ENCODE data around the gene MRO. TPM values are rescaled to one million over a fixed set of nuclear protein-coding genes. Genes with fewer than 3 reads are reported as not detected.
"Not testable (repeated sequence)": the region's sequence is repeated elsewhere in the genome, so short reads cannot be mapped to it uniquely, and the experiment has no call there.

The MRO gene
- polyA plus RNA-seq, 5 donors, result 0.24 to 0.78 (median 0.31) TPM

DNA sequence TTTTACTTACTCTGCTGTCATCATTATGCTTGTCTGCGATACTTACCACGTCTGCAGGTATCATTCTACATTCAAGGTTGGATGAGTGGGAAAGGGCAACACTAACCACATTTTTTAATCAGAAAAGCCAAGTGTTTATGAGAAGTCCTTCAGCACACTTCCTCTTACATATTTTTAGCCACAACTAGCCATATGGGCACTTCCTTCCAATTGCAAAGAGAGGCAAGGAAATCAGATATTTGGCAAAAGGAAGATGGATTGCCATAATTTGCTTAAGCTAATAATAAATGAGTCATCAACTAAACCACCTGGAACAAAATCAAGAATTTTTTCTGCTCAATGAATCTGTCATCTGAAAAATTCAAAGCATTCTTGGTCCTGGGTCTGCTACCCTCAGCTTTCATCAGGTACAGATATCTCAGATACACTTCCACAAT lies 16.7 kb upstream of the MRO start:
- DNase-seq, result no peak

DNA sequence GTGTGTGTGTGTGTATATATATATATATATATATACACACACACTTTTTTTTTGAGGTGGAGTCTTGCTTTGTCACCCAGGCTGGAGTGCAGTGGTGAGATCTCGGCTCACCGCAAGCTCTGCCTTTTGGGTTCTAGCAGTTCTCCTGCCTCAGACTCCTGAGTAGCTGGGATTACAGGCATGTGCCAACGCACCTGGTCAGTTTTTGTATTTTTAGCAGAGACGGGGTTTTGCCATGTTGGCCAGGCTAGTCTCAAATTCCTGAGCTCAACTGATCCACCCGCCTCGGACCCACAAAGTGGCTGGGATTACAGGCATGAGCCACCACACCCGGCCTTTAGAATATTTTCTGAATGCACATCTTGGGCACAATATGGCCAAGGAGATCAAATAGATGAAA lies 13.7 kb upstream of the MRO start:
- not testable (repeated sequence) for DNase-seq

GRCh38 chr18:50832754-50833153 lies 12.9 kb upstream of the MRO start:
- no peak for DNase-seq

GRCh38 chr18:50830544-50830943 lies 10.7 kb upstream of the MRO start:
- no peak for DNase-seq

GRCh38 chr18:50829644-50830043 lies 9.8 kb upstream of the MRO start:
- DNase-seq, result no peak

GRCh38 chr18:50826027-50826426 lies 6.2 kb upstream of the MRO start:
- no peak for DNase-seq

DNA sequence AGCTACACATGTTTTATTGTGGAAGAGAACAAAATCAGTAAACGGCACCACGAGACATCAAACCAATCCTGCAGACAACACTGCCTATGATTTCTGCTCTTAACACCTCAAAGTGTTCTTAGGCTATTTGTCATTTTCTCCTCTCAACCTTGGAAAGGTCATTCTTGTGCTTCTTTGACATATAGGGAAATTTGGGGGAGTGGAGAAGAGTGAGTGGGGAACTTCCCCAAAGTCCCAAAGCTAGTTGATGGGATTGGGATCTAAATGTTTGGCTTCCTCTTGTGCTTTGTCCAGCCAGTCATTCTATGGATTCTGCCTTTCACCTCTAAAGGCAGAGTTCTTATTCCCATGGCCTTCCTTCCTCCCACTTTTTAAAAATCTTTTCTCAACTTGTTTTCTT lies 5.8 kb upstream of the MRO start:
- no peak for DNase-seq

GRCh38 chr18:50822756-50823155 lies 2.9 kb upstream of the MRO start:
- DNase-seq, result no peak

GRCh38 chr18:50820901-50821520 lies 1.2 kb upstream of the MRO start:
- no peak for DNase-seq

DNA sequence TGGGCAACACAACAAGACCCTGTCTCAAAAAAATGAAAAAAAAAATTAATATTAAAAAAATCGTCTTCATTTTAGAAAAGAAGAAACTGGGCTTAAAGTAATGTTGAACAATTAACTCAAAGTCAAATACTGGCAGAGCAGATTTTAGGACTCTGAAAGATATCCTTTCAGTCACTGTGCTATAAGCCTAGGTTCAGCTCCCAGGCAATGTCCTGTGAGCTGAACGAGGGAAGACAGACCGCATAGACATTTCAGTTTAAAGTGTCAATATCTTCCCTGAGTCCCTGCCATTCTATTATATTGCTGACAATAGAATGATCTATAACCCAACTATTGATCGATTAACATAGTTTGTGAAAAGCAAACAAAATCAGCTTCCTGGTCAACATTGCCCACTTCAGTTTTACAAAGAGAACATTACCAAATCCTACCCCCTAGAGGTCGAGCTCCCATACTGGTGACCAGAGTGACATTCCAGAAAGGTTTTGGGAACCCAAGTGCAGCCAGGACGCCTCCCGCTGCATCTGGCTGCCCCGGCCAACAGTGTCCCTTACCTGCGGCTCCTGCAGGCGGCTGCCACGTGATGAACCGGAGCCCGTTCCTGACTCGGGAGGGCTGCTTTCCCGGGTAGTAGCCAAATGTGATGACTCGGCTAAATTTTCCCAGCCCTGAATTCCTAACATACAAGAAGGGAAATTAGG lies 639 bp downstream of the MRO start:
- DNase-seq, result no peak

DNA sequence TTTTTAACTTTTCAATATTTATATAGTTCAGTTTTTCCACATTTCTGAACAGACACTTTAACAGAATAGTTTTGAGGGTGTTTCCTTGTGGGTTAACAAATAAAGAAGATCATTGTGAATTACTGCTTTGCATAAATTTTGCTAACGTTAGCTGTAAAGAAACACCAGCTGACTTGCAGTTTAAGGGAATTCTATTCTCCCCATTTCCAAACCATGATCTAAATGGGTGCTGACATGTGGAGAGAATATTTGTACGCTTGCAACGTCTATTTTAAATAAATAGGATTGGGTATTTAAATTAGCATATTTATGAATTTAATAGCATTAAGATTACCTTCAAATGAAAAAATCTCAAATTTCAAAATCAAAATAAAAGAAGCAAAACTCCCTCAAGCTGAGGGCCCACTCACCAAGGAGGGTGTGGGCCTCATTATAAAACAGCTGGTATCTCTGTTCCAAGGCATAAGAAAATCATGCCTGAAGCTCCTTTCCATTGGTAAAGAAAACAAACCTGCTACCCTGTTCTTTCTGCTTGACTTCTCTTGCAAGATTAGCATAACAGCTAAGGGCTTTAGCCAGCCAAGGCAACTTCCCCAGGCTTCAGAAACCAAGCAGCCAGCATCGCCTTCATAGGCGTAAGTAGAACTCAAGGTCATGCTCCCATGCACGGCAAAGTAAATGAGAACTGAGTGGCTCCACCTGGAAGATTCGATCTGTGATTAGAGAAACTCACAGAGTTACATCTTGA lies 3.2 kb downstream of the MRO start:
- DNase-seq, result no peak

GRCh38 chr18:50814395-50814794 lies 5.4 kb downstream of the MRO start:
- no peak for DNase-seq

DNA sequence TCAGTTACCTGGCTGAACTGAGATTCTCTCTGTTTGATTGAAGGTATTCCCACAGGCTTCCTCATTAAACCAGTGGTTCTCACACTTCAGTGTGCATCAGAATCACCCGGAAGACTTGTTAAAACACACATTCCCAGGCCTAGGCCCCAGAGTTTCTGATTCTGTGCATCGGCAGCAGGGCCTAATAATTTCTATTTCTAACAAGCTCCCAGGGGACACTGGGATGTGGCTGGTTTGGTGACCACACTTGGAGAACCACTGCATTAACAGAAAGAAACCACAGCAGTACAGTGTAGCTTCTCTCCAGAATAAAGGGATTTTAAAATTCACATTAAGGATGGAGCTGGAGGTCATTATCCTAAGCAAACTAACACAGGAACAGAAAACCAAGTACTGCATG lies 6.5 kb downstream of the MRO start:
- no peak for DNase-seq

- no peak for DNase-seq
Observed at GRCh38 chr18:50812834-50813233, 7.0 kb downstream of the MRO start.

GRCh38 chr18:50807176-50807575 lies 12.6 kb downstream of the MRO start:
- no peak for DNase-seq

DNA sequence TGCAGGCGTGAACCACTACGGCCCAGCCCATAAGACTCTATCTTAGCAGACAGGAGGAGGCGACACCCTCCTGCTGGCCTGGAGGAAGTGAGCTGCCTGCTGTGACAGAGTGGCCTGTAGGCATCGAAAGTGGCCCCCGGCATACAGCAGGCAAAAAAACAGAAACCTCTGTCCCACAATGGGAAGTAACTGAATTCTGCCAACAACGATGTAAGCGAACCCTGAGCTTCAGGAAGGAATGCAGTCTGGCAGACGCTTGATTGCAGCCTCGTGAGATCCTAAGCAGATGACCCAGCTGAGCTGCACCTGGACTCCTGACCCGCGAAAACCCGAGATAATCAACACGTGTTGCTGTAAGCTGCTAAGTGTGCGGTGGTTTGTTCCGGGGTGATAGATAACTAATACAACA lies 13.6 kb downstream of the MRO start:
- no peak for DNase-seq

GRCh38 chr18:50805732-50806131 lies 14.1 kb downstream of the MRO start:
- no peak for DNase-seq

DNA sequence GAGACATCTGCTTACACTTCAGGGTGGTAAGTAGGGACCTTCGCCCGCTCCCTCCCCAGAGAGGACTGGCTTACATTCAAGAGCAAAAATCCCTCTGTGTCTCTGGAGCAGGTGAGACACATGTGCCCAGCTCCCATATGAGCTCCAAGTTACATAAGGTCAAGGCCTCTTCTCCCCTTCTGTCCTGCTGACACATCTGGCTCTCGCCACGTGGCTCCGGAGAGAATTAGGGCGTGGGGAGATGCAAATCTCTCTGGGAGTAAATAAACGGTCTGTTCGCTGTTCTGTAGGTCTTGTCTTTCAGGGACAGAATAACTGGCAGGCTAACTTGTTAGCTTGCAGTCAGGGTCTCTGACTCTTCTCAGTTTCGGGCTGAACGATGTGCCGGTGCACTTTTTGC lies 16.2 kb downstream of the MRO start:
- no peak for DNase-seq

DNA sequence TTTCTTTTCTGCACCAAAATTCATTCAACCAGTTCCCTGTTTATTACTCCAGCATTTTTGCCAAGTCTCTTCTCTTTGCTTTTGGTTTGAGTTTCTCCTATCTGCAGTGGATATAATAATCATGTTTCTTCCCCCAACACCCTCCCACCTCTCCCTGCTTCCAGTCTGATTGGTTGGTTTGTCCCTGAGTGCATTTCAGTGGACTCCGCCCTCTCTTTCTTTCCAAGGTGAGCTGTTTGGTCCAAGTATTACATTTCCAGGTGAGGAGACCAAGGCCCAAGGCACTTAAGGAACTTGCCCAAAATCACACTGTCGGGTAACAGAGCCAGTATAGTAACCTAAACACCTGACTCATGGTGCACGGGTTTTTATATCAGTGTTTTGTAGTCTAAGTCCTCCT lies 17.7 kb downstream of the MRO start:
- DNase-seq, result no peak

- DNase-seq, result no peak
Observed at GRCh38 chr18:50797142-50797541, 22.7 kb downstream of the MRO start.

GRCh38 chr18:50796495-50796894 lies 23.3 kb downstream of the MRO start:
- no peak for DNase-seq

DNA sequence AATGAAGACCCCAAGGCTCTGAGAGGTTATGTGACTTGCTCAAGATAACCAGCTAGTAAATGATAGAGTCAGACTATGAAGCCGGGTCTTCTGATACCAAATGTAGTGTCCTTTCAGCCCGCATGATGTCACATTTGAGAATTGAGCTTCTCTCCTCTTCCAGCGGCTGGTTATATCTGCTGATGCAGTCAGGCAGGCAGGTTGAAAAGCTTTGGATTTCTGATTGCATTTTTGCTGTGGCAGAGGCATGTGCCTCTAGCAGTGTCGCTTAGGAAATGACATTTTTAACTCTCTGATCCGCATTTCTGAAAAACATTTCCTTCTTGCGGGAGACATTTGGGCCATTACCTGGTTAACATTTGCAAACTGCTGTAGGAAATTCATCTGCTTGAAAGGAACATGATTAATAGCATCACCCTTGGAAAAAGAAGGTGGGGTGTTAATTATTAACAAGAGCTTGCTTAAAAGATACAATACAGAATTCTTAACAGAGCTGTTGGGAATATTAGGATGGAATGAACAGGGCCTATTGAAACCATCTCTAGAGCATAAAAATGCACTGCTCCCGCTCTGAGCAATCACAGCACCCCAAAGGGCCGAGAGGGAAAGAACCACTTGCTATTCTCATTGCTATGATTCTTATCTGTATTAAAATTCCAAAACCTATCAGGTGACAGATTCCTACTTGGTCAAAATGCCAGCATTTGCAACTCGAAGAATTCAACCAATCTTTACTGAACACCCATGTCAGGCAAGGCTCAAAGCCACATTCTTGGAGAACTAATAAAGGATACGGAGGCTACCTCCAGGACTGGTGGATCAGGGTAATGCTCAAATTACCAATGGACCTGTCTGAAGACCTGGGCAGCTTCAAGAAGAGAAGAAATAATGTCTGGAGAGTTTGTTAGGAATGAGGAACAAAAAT lies 25.9 kb downstream of the MRO start:
- no peak for DNase-seq
